HEK293 (cell line): ENCODE data around the gene CRYGA.

Experiments
- CTCF ChIA-PET: fragments of 350-600 bp; formaldehyde crosslinking; extraction: SDS; loops from one replicate; lab custom pipeline; 2021; ENCODE audit warnings: antibody characterized with exemption; lab: Yijun Ruan, JAX
- POLR2A ChIA-PET: fragments of 300-600 bp; formaldehyde crosslinking; extraction: SDS; loops from one replicate; lab custom pipeline; 2020; ENCODE audit warnings: antibody characterized with exemption, inconsistent platforms; lab: Yijun Ruan, JAX
- H3K27ac ChIP-seq: fragments of 200-500 bp; sonication (Bioruptor generic); 2 replicates; pipeline ENCODE4 v1.5.1; 2014; ENCODE audit warnings: low read depth, low read length, control low read depth, inconsistent platforms; ENCODE audit errors: extremely low read depth
- H3K36me3 ChIP-seq, 2 experiments: fragments of 200-500 bp in 1 of 2; sonication (Bioruptor generic) in 1 of 2; 1 replicate in 1 of 2; 2 replicates in 1 of 2; pipeline ENCODE4 v1.5.1; 2014 to 2017; ENCODE audit warnings: inconsistent platforms in 2 of 2, low read length in 2 of 2; ENCODE audit not compliant: control insufficient read depth in 2 of 2, insufficient read depth in 1 of 2
- H3K4me1 ChIP-seq: fragments of 200-500 bp; sonication (Bioruptor generic); 2 replicates; pipeline ENCODE4 v1.5.1; 2014; ENCODE audit warnings: mild to moderate bottlenecking, low read length, inconsistent platforms; ENCODE audit not compliant: control insufficient read depth, insufficient read depth
- H3K4me3 ChIP-seq: 2 replicates; pipeline ENCODE4 v1.5.1; 2011; ENCODE audit warnings: low read depth, mild to moderate bottlenecking, control low read depth, low read length, moderate library complexity
- H3K9me3 ChIP-seq: fragments of 200-500 bp; sonication (Bioruptor generic); 2 replicates; pipeline ENCODE4 v1.5.1; 2014; ENCODE audit warnings: low read depth, low read length, inconsistent platforms; ENCODE audit not compliant: control insufficient read depth, insufficient read depth
- CTCF ChIP-seq: fragments of 450-650 bp; formaldehyde crosslinking; IDR thresholded peaks from 2 replicates; pipeline ENCODE4 v1.5.1; 2016; ENCODE audit warnings: missing biosample characterization, missing genetic modification characterization
- EGR2 ChIP-seq: fragments of 450-650 bp; formaldehyde crosslinking; IDR thresholded peaks from 2 replicates; pipeline ENCODE4 v1.5.1; 2016; ENCODE audit warnings: low read depth, missing biosample characterization, missing genetic modification characterization
- MZF1 ChIP-seq: fragments of 450-650 bp; formaldehyde crosslinking; IDR thresholded peaks from 2 replicates; pipeline ENCODE4 v1.5.1; 2017; ENCODE audit warnings: missing biosample characterization, missing genetic modification characterization, borderline replicate concordance
- PRDM1 ChIP-seq: fragments of 450-650 bp; formaldehyde crosslinking; IDR thresholded peaks from 2 replicates; pipeline ENCODE4; 2016; ENCODE audit warnings: missing biosample characterization, missing genetic modification characterization
- PRDM6 ChIP-seq: fragments of 450-650 bp; formaldehyde crosslinking; IDR thresholded peaks from 2 replicates; pipeline ENCODE4 v1.5.1; 2017; ENCODE audit warnings: missing biosample characterization, missing genetic modification characterization
- SCRT1 ChIP-seq: fragments of 450-650 bp; formaldehyde crosslinking; IDR thresholded peaks from 2 replicates; pipeline ENCODE4 v1.5.1; 2016; ENCODE audit warnings: missing biosample characterization, missing genetic modification characterization, borderline replicate concordance
- SP7 ChIP-seq: fragments of 450-650 bp; formaldehyde crosslinking; IDR thresholded peaks from 2 replicates; pipeline ENCODE4 v1.5.1; 2016; ENCODE audit warnings: missing biosample characterization, missing genetic modification characterization
- WT1 ChIP-seq: fragments of 450-650 bp; formaldehyde crosslinking; IDR thresholded peaks from 2 replicates; pipeline ENCODE4 v1.5.1; 2016; ENCODE audit warnings: missing biosample characterization, missing genetic modification characterization
- ZBTB17 ChIP-seq: fragments of 450-650 bp; formaldehyde crosslinking; IDR thresholded peaks from 2 replicates; pipeline ENCODE4 v1.5.1; 2016; ENCODE audit warnings: missing biosample characterization, missing genetic modification characterization
- ZBTB44 ChIP-seq: fragments of 450-650 bp; IDR thresholded peaks from 2 replicates; pipeline ENCODE4 v1.5.1; 2018; ENCODE audit warnings: missing biosample characterization, mild to moderate bottlenecking, missing genetic modification characterization
- ZFP69B ChIP-seq: fragments of 450-650 bp; formaldehyde crosslinking; IDR thresholded peaks from 2 replicates; pipeline ENCODE4 v1.5.1; 2016; ENCODE audit warnings: missing biosample characterization, missing genetic modification characterization
- ZNF664 ChIP-seq: fragments of 450-650 bp; formaldehyde crosslinking; IDR thresholded peaks from 2 replicates; pipeline ENCODE4 v1.5.1; 2016; ENCODE audit warnings: missing biosample characterization, missing genetic modification characterization
- ZNF843 ChIP-seq: fragments of 450-650 bp; formaldehyde crosslinking; IDR thresholded peaks from 2 replicates; pipeline ENCODE4 v1.5.1; 2016; ENCODE audit warnings: missing biosample characterization, missing genetic modification characterization

The CRYGA gene

GRCh38 chr2:208142925-208143799 lies 20.2 kb downstream of the CRYGA start:
- POLR2A ChIA-PET, result no interaction called here
- CTCF ChIA-PET, result interaction anchor here (0.6 to 2.3 kb wide), 2 partner anchors 32 to 105 kb away, joined by 3 to 17 read pairs; no protein-coding TSS in a partner anchor
- H3K27ac ChIP-seq, result peak overlapping the region; percentile 32

GRCh38 chr2:208142240-208142924 lies 21.0 kb downstream of the CRYGA start:
- ChIA-PET CTCF (interaction anchor here (0.5 to 2.3 kb wide), 3 partner anchors 33 to 123 kb away, joined by 3 to 17 read pairs (median 3); no protein-coding TSS in a partner anchor), POLR2A (interaction anchor here (0.6 kb wide), 1 partner anchor 33 kb away, joined by 4 read pairs; no protein-coding TSS in a partner anchor)
- Histone ChIP-seq H3K4me3 (no peak overlapping the region), H3K9me3 (no peaks in the 10 kb centered on the region), H3K4me1 (peaks cover 13% of the 10 kb centered on the region), H3K36me3 (no peaks in the 10 kb centered on the region), H3K27ac (peak overlapping the region; percentile 32)
- TF ChIP-seq PRDM6 (tag by site-specific recombination) (peak; percentile 74), ZBTB44 (tag by site-specific recombination) (peak; percentile 52; the same call in 1 of the 2 replicates), CTCF (no peak)
- TF ChIP-seq, all 188 proteins: peak for 2

More at GRCh38 chr2:208142925-208143799, 20.2 kb downstream of the CRYGA start:
- Histone ChIP-seq H3K4me1 (peaks cover 13% of the 10 kb centered on the region), H3K4me3 (no peak overlapping the region), H3K36me3 (no peaks in the 10 kb centered on the region), H3K9me3 (no peaks in the 10 kb centered on the region)
- TF ChIP-seq EGR2 (tag by site-specific recombination) (no peak), PRDM1 (tag by site-specific recombination) (peak; percentile 67), SP7 (tag by site-specific recombination) (0 out of 2 replicates have a peak, but pooled peaks have one; percentile 11), ZNF843 (tag by site-specific recombination) (0 out of 2 replicates have a peak, but pooled peaks have one; percentile 16), SCRT1 (tag by site-specific recombination) (0 out of 2 replicates have a peak, but pooled peaks have one; percentile 18), MZF1 (tag by site-specific recombination) (no peak), ZNF664 (tag by site-specific recombination) (peak; percentile 74; the same call in 1 of the 2 replicates), WT1 (peak; percentile 88), ZBTB17 (peak; percentile 45; the same call in 1 of the 2 replicates), ZFP69B (no peak), PRDM6 (tag by site-specific recombination) (peak; percentile 54; the same call in 1 of the 2 replicates)
